Measurements from ENCODE around the gene MDM4. TPM values are rescaled to one million over a fixed set of nuclear protein-coding genes. Genes with fewer than 3 reads are reported as not detected.
A peak's percentile ranks its signal among the peaks of the same experiment; 100 is the strongest.

MDM4 gene
- total RNA-seq, 1 experiment from 2014 or later, result 49.6 TPM

- Histone ChIP-seq H3K27me3 (ENCODE audit: insufficient read depth, low read length) (no peaks in the 10 kb centered on the region), H3T11ph (ENCODE audit: low read length) (no peak overlapping the region), H3K79me1 (ENCODE audit: insufficient read depth, low read depth, low read length, poor library complexity, severe bottlenecking) (peaks cover 4% of the 10 kb centered on the region), H2BK120ac (ENCODE audit: low read depth, low read length, poor library complexity, severe bottlenecking) (no peak overlapping the region), H3K9me3 (ENCODE audit: control insufficient read depth, low read depth, low read length) (no peaks in the 10 kb centered on the region), H4K5ac (ENCODE audit: insufficient read length, low read depth, low read length) (no peak overlapping the region), H3K23ac (ENCODE audit: insufficient read length, low read depth, low read length) (no peak overlapping the region), H3K4ac (ENCODE audit: low read depth, low read length) (no peak overlapping the region), H3K4me2 (ENCODE audit: insufficient read depth, insufficient read length, low read length) (no peak overlapping the region), H4K8ac (replicated peaks; ENCODE audit: insufficient read length, low read depth, low read length) (no peak overlapping the region), H4K20me1 (ENCODE audit: control insufficient read depth, insufficient read depth, insufficient read length) (no peaks in the 10 kb centered on the region), H3K9ac (ENCODE audit: extremely low read depth, insufficient read length, low read length) (no peak overlapping the region), H2AK5ac (ENCODE audit: insufficient read length, low read length) (no peak overlapping the region), H4K91ac (ENCODE audit: insufficient read length, low read depth, low read length) (no peak overlapping the region), H3K23me2 (ENCODE audit: insufficient read length, low read depth, low read length, poor library complexity, severe bottlenecking) (no peaks in the 10 kb centered on the region), H2BK20ac (ENCODE audit: low read depth, low read length, poor library complexity, severe bottlenecking) (no peak overlapping the region), H3K27ac (ENCODE audit: insufficient read length, low read depth, low read length) (no peak overlapping the region), H2BK15ac (ENCODE audit: low read depth, low read length) (no peak overlapping the region), H3K4me1 (ENCODE audit: insufficient read depth, low read length) (no peaks in the 10 kb centered on the region), H2BK12ac (ENCODE audit: insufficient read length, low read depth, low read length) (no peak overlapping the region), H3K79me2 (ENCODE audit: insufficient read depth, low read length) (no peaks in the 10 kb centered on the region; the same call in 1 of the 2 replicates), H3K56ac (ENCODE audit: insufficient read length, low read depth, low read length) (no peak overlapping the region), H2BK5ac (ENCODE audit: insufficient read length, low read length) (no peak overlapping the region), H2AFZ (ENCODE audit: low read length) (no peak overlapping the region), H3K18ac (ENCODE audit: insufficient read length, low read depth, low read length) (no peak overlapping the region), H3K14ac (ENCODE audit: insufficient read depth, low read length) (no peak overlapping the region)
- TF ChIP-seq CTCF (conservative IDR thresholded peaks at IDR 0.05), result 0 out of 3 replicates have a peak, but pooled peaks have one; percentile 26
- Mint-ChIP-seq H3K4me1 (peaks cover 5% of the 10 kb centered on the region in 2 experiments), H3K36me3 (ENCODE audit: insufficient read depth in 1 of 3, low read depth in 3 of 3) (peaks cover 42 to 75% (median 73%) of the 10 kb centered on the region in 3 experiments; a peak in 6 of 7 replicates), H3K27me3 (ENCODE audit: low read depth) (no peaks in the 10 kb centered on the region), H3K27ac (no peak overlapping the region), H3K9me3 (no peaks in the 10 kb centered on the region), H3K4me3 (no peak overlapping the region)
- WGBS (ENCODE audit: extremely low coverage, insufficient read length, low lambda C conversion rate), result no CpG with 5 or more reads among the region's 7 CpGs
- DNase-seq, result no peak
Measured at GRCh38 chr1:204529371-204529895, 13.2 kb downstream of the MDM4 start.

All from H9 (cell line).